GM23248 (cell line): ENCODE results near the gene OSCAR.

ENCODE experiments used
- EZH2 ChIP-seq: fragments of 200-600 bp; sonication (generic); IDR thresholded peaks from 2 replicates; pipeline ENCODE4 v1.6.1; 2018; ENCODE audit warnings: antibody characterized with exemption, mild to moderate bottlenecking; ENCODE audit not compliant: insufficient read depth, poor library complexity, severe bottlenecking
- EZH2phosphoT487 ChIP-seq: fragments of 200-600 bp; sonication (generic); IDR thresholded peaks from 2 replicates; pipeline ENCODE4 v1.6.1; 2018; ENCODE audit warnings: antibody characterized with exemption, moderate library complexity, mild to moderate bottlenecking, low read depth; ENCODE audit not compliant: insufficient read depth

DNA sequence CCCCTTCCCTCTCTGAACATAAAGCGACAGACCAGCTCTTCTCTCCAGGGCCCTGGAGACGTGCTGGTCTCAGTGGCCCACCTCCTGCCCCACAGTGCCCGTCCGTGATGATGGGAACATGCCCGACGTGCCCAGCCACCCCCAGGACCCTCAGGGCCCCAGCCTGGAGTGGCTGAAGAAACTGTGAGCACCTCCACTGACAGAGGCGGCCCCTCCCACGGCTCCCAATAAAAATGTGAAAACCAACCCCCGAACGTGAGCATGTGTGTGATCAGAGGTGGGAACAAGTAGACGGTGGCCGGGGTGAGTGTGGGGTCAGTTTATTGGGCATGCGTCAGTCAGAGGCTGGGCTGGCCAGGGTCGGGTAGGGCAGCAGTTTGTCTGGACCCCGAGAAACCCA lies 6.1 kb upstream of the OSCAR start:
- TF ChIP-seq EZH2 (no peak), EZH2phosphoT487 (no peak)
